Measurements from ENCODE around the gene PON3.

PON3 gene

DNA sequence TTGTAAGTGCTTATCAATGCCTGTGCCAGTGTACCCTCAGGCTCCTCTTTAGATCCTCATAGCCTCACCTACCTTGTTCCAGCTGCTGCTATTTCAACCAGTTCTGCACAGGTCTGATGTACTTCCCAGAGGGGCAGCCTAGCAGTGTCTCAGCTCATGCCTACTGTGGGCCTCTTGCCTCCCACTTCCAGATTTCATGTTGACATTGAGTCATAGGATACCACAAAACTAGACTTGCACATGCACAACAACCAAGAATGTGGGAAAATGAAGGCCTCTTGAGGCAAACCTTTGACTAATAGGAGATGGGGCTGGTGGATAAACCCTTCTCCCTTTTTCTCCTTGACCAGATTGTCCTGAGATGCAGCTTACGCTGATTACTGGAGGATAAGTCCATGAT lies 31.0 kb downstream of the PON3 start:
- no peaks in the 10 kb centered on the region for H3K27me3 ChIP-seq (replicated peaks; ENCODE audit: insufficient read depth, low read length)

DNA sequence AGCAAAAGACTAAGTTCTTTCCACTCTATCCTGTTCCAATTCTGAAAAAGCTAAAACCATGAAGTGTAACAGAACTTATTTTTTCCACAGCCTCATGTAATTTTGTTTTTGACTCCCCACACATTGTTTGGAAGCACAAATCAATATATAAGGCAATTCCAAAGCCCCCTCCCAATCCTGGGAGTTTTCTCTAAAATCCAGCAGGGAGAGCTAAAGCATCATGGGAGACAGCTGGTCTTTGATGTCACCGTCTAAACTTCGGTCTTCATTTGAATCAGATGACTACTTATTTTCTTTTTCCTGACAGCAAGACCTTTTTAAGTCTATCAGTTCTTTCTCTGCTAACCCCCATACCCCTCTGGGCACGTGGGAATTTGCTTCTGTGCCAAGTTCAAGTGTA lies 38.6 kb downstream of the PON3 start:
- H3K4me2 ChIP-seq (ENCODE audit: low read depth, low read length): no peak overlapping the region
- no peaks in the 10 kb centered on the region for H3K9me2 ChIP-seq (replicated peaks; ENCODE audit: insufficient read depth, low read length)
- no peaks in the 10 kb centered on the region for H3F3A ChIP-seq (ENCODE audit: insufficient read depth, low read length)
- no peak overlapping the region for H2AFZ ChIP-seq (ENCODE audit: low read length)
- H4K20me1 ChIP-seq (ENCODE audit: insufficient read depth, low read length): no peaks in the 10 kb centered on the region
- no peaks in the 10 kb centered on the region for H3K27me3 ChIP-seq (replicated peaks; ENCODE audit: insufficient read depth, low read length)
- no peaks in the 10 kb centered on the region for H3K36me3 ChIP-seq (replicated peaks; ENCODE audit: insufficient read depth, low read length)
- H3K79me2 ChIP-seq (ENCODE audit: low read length): no peaks in the 10 kb centered on the region
- H3K4me3 ChIP-seq (ENCODE audit: low read length): no peak overlapping the region
- DNase-seq: no peak
- H3K27ac ChIP-seq (ENCODE audit: low read length): no peak overlapping the region
- TF ChIP-seq EZH2 (optimal IDR thresholded peaks at IDR 0.05; ENCODE audit: low read depth, low read length) (no peak), EZH2phosphoT487 (IDR thresholded peaks at IDR 0.05; ENCODE audit: low read length) (no peak)
- TF ChIP-seq, protein P1, sequence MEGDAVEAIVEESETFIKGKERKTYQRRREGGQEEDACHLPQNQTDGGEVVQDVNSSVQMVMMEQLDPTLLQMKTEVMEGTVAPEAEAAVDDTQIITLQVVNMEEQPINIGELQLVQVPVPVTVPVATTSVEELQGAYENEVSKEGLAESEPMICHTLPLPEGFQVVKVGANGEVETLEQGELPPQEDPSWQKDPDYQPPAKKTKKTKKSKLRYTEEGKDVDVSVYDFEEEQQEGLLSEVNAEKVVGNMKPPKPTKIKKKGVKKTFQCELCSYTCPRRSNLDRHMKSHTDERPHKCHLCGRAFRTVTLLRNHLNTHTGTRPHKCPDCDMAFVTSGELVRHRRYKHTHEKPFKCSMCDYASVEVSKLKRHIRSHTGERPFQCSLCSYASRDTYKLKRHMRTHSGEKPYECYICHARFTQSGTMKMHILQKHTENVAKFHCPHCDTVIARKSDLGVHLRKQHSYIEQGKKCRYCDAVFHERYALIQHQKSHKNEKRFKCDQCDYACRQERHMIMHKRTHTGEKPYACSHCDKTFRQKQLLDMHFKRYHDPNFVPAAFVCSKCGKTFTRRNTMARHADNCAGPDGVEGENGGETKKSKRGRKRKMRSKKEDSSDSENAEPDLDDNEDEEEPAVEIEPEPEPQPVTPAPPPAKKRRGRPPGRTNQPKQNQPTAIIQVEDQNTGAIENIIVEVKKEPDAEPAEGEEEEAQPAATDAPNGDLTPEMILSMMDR (IDR thresholded peaks at IDR 0.05; ENCODE audit: low read length): no peak
- H3K4me1 ChIP-seq (ENCODE audit: low read length): no peaks in the 10 kb centered on the region
- no peak overlapping the region for H3K9ac ChIP-seq (ENCODE audit: low read length)
- no peaks in the 10 kb centered on the region for H3K9me3 ChIP-seq (replicated peaks; ENCODE audit: insufficient read depth, low read length)

More for the DNA sequence above, 31.0 kb downstream of the PON3 start:
- DNase-seq: no peak
- H3K9me2 ChIP-seq (replicated peaks; ENCODE audit: insufficient read depth, low read length): 0 out of 2 replicates have a peak, but pooled peaks cover 3% of the 10 kb centered on the region
- H3K4me1 ChIP-seq (ENCODE audit: low read length): no peaks in the 10 kb centered on the region
- no peak overlapping the region for H2AFZ ChIP-seq (ENCODE audit: low read length)
- no peak overlapping the region for H3K4me3 ChIP-seq (ENCODE audit: low read length)
- no peak for TF ChIP-seq EZH2 (optimal IDR thresholded peaks at IDR 0.05; ENCODE audit: low read depth, low read length)
- TF ChIP-seq, protein P1 (IDR thresholded peaks at IDR 0.05; ENCODE audit: low read length): no peak
- TF ChIP-seq EZH2phosphoT487 (IDR thresholded peaks at IDR 0.05; ENCODE audit: low read length): no peak
- H3F3A ChIP-seq (ENCODE audit: insufficient read depth, low read length): no peaks in the 10 kb centered on the region
- no peak overlapping the region for H3K27ac ChIP-seq (ENCODE audit: low read length)
- H3K9me3 ChIP-seq (replicated peaks; ENCODE audit: insufficient read depth, low read length): no peaks in the 10 kb centered on the region
- H3K9ac ChIP-seq (ENCODE audit: low read length): no peak overlapping the region
- no peak overlapping the region for H3K4me2 ChIP-seq (ENCODE audit: low read depth, low read length)
- H3K36me3 ChIP-seq (replicated peaks; ENCODE audit: insufficient read depth, low read length): no peaks in the 10 kb centered on the region
- H3K79me2 ChIP-seq (ENCODE audit: low read length): no peaks in the 10 kb centered on the region
- H4K20me1 ChIP-seq (ENCODE audit: insufficient read depth, low read length): no peaks in the 10 kb centered on the region

- no peaks in the 10 kb centered on the region for H3F3A ChIP-seq (ENCODE audit: insufficient read depth, low read length)
- H3K79me2 ChIP-seq (ENCODE audit: low read length): no peaks in the 10 kb centered on the region
- no peak overlapping the region for H3K9ac ChIP-seq (ENCODE audit: low read length)
- H3K9me3 ChIP-seq (replicated peaks; ENCODE audit: insufficient read depth, low read length): no peaks in the 10 kb centered on the region
- no peaks in the 10 kb centered on the region for H3K9me2 ChIP-seq (replicated peaks; ENCODE audit: insufficient read depth, low read length)
- no peak overlapping the region for H3K4me2 ChIP-seq (ENCODE audit: low read depth, low read length)
- no peak overlapping the region for H2AFZ ChIP-seq (ENCODE audit: low read length)
- no peaks in the 10 kb centered on the region for H3K36me3 ChIP-seq (replicated peaks; ENCODE audit: insufficient read depth, low read length)
- TF ChIP-seq, protein P1 (IDR thresholded peaks at IDR 0.05; ENCODE audit: low read length): no peak
- TF ChIP-seq EZH2 (optimal IDR thresholded peaks at IDR 0.05; ENCODE audit: low read depth, low read length): no peak
- TF ChIP-seq EZH2phosphoT487 (IDR thresholded peaks at IDR 0.05; ENCODE audit: low read length): no peak
- H3K4me3 ChIP-seq (ENCODE audit: low read length): no peak overlapping the region
- DNase-seq: no peak
- no peaks in the 10 kb centered on the region for H4K20me1 ChIP-seq (ENCODE audit: insufficient read depth, low read length)
- H3K27me3 ChIP-seq (replicated peaks; ENCODE audit: insufficient read depth, low read length): no peaks in the 10 kb centered on the region
- H3K4me1 ChIP-seq (ENCODE audit: low read length): no peaks in the 10 kb centered on the region
- H3K27ac ChIP-seq (ENCODE audit: low read length): no peak overlapping the region
These were observed 53.4 kb downstream of the PON3 start for GRCh38 chr7:95342642-95343307.
